Renal pelvis (tissue), 4 donors: ENCODE measurements around the gene SC5D. TPM values are rescaled to one million over a fixed set of nuclear protein-coding genes. Genes with fewer than 3 reads are reported as not detected.

Source experiments
- DNase-seq: peaks from one replicate; pipeline ENCODE4 v3.0.0-alpha.2; 2013
- polyA plus RNA-seq, 3 donors: library from polyadenylated mRNA; unstranded; fragments of 120-200 nt; gene quantifications; one replicate each; pipeline ENCODE4 v1.2.1, GENCODE V29; 2013; ENCODE audit not compliant: insufficient read length in 3 of 3

The SC5D gene
- polyA plus RNA-seq, 3 donors: 51.1 to 57.8 (median 53.6) TPM

DNA sequence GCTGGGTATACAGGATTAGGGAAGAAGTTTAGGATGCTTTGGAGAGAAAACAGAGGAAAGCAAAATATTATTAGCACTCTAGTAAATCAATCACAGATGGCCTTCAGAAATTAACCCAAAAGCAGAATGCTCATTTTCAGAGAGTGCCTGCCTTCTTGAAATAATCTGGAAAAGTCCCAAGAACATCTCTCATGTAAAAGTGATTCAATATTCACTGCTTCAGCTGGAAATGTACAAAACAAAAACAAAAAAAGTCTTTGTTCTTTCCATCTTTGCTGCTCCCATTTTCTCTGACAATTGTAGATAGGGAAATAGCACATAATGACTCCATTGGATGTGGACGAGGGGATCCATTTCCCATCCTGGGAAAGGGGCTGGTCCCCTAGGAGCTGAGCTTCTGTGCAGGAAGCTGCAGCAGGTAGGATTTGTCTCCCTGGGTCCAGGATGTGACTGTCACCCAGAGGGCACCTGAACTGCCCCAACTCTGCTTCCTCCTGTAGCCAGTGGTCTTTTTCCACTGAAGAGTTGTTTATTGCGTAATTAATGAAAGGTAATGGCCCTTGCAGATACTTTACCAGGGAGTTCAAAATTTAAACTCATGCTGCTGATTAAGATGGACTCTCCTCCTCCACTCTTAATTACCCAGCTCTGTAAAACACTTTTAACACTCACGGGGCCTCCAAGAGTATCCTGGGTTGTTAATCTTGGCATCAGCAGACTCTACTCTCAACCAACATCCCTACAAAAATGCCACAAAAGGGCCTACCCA is 57.9 kb downstream of the SC5D start:
- peak; percentile 64 for DNase-seq

DNA sequence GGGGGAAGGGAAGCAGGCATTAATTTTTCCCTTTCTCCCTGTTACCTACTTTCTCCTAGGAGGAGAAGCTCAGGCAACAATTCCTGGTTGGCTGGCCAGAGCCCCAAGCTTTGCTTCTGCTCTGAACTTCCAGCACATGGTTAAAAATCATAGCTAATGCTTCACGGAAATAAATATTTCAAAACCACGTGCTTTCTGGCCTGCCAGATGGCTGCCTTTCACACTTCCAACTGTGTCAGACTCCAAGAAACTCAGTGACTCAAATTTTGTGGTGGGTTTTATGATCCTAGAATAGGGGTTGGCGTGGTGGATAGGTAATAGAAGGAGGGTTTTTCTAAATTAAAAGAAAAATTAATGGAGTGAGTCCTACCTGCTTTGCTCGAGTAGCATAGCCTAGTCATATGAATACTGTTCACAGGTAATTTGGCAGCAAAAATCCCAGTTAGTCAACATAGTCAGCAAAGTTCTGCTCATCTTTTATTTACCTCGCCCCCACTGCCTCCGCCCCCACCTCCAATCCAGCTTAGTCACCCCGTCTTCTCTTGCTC is 58.6 kb downstream of the SC5D start:
- DNase-seq: peak; percentile 36

DNA sequence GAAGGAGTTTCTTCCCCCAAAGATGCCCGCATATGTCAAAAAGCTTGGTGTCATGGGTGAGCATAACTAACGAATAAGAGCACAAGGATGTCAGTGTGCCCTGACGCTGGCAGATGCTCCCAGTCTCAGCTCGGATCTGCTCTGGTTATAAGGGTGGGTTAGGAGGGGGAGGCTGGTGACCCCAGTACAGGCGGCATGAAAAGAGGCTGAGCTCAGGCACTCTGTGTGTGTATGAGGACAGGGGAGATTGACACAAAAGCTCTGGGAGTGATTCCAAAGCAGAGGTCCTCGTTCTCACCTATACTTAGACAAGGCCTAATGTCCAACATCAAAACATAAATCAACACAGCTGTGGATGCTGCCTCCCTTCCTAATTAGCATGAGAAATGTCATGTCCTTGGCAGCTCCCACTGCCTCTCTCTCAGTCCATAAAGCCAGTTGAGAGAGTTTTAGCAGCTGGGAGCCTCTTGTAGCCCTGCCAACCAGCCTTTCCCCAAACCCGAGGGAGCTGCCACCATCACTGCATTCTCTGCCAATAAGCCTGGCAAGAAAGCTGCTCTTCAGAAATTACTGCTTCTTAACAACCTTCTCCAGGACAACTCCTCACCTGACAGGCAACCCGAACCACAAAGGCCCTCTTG is 59.8 kb downstream of the SC5D start:
- DNase-seq: peak; percentile 67

DNA sequence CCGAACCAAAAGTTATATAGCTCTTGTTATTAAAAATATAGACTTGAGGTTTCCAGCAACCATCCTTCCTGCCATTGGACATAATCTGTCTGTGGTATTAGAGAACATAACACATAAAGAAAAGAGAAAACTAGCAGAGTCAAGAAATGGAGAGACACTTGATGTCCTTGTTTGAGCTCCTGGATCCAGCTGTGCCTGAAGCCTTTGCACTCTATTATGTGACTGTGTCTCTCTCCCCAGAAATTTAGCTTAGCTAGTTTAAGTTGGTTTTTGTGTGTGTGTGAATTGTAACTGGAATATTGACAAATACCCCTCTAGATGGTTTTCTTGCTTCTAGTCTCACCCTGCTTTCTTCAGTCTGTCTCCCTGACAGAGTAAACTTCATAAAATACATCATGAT is 61.6 kb downstream of the SC5D start:
- DNase-seq: no peak

DNA sequence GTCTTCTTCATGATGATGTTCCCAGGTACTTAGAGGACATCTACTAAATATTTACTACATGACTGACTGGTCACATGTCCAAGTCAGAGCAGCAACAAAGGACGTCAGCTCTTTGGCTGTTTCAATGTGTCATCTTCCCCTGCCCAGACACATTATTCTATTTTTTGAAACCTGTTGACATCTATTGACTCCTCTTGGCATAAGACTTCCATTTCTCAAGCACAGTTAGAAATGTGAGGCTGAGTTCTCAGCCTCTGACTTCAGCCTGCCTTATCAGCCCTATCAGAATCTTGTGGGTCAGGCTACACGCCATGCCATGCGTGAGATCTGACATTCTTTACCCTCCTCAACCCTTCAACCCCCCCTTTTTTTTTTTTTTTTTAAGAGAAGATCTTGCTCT is 63.8 kb downstream of the SC5D start:
- DNase-seq: no peak

Other genes with a start within 250 kb of the SC5D start
- gene TECTA, start 191.5 kb upstream of the SC5D start, polyA plus RNA-seq: 1 to 10 TPM; 2.0 to 2.7 (median 2.4) TPM
- 10 to 100 TPM; 31.6 to 44.8 (median 37.4) TPM for gene SORL1, start 159.5 kb downstream of the SC5D start, polyA plus RNA-seq